22Rv1 (cell line): ENCODE data around the gene RASD2.

Experiments
- ZFX ChIP-seq: fragments of 450-650 bp; IDR thresholded peaks from 2 replicates; pipeline ENCODE4 v1.6.1; 2017; ENCODE audit warnings: antibody characterized with exemption, borderline replicate concordance
- TF ChIP-seq, protein P1 (sequence below): fragments of 450-650 bp; IDR thresholded peaks from 2 replicates; pipeline ENCODE4 v1.5.1; 2017; ENCODE audit warnings: mild to moderate bottlenecking

DNA sequence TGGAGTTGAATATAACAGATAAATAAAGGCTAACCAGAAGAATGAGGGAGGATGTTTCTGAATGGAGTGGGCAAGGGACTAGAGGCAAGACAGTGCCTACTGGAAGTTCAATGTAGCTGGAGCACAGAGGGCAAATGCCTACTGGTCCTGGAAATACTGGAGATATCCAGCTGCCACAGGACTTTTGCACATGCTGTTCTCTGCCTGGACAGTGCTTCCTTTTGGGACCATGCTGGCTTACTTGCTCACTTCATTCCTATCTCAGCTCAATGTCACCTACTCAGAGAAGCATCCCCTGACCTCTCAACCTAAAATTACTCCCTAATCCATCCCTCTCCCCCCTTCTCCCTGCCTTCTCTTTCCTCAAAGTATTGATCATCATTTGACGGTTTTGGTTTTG lies 20.2 kb downstream of the RASD2 start:
- TF ChIP-seq, protein P1, sequence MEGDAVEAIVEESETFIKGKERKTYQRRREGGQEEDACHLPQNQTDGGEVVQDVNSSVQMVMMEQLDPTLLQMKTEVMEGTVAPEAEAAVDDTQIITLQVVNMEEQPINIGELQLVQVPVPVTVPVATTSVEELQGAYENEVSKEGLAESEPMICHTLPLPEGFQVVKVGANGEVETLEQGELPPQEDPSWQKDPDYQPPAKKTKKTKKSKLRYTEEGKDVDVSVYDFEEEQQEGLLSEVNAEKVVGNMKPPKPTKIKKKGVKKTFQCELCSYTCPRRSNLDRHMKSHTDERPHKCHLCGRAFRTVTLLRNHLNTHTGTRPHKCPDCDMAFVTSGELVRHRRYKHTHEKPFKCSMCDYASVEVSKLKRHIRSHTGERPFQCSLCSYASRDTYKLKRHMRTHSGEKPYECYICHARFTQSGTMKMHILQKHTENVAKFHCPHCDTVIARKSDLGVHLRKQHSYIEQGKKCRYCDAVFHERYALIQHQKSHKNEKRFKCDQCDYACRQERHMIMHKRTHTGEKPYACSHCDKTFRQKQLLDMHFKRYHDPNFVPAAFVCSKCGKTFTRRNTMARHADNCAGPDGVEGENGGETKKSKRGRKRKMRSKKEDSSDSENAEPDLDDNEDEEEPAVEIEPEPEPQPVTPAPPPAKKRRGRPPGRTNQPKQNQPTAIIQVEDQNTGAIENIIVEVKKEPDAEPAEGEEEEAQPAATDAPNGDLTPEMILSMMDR = no peak
- no peak for TF ChIP-seq ZFX
